ENCODE data around the gene TBXT. TPM values are rescaled to one million over a fixed set of nuclear protein-coding genes. Genes with fewer than 3 reads are reported as not detected.

The TBXT gene
- total and polyA plus RNA-seq, 2 of the 8 experiments (the other 6 are each of a cell fraction or from before 2014, with no cell fraction given) = 0.18 to 0.24 TPM

- no peaks in the 10 kb centered on the region for H3K36me3 ChIP-seq (ENCODE audit: control insufficient read depth in 2 of 4, insufficient read depth in 4 of 4, low read length in 3 of 4)
- CTCF ChIA-PET (ENCODE audit: partially characterized antibody) = no interaction called here
Observed at GRCh38 chr6:166195860-166196238, 28.2 kb upstream of the TBXT start.

More at GRCh38 chr6:166195860-166196238, 28.2 kb upstream of the TBXT start:
- Histone ChIP-seq H2BK5ac (ENCODE audit: low read depth, low read length) (no peak overlapping the region), H2AK5ac (ENCODE audit: low read depth, low read length) (no peak overlapping the region), H3K4me2 (ENCODE audit: insufficient read depth in 1 of 2, low read depth in 2 of 2, low read length in 2 of 2) (no peak overlapping the region), H3K27ac (ENCODE audit: low read depth, low read length) (no peak overlapping the region), H4K5ac (ENCODE audit: insufficient read length, low read depth, low read length) (no peak overlapping the region), H3K14ac (ENCODE audit: insufficient read length) (no peak overlapping the region), H4K8ac (ENCODE audit: extremely low read depth, insufficient read depth, low read length) (no peak overlapping the region), H2BK15ac (ENCODE audit: low read length) (no peak overlapping the region), H3K18ac (ENCODE audit: extremely low read depth, low read length) (no peak overlapping the region), H2BK20ac (ENCODE audit: low read length) (no peak overlapping the region), H2AFZ (ENCODE audit: low read length) (no peak overlapping the region), H4K20me1 (replicated peaks in 1 of 2; ENCODE audit: control insufficient read depth in 1 of 2, insufficient read depth in 2 of 2, low read length in 2 of 2) (peaks cover 0 to 3% of the 10 kb centered on the region in 2 experiments), H3K79me2 (ENCODE audit: control insufficient read depth in 1 of 2, insufficient read depth in 2 of 2, low read length in 2 of 2) (no peaks in the 10 kb centered on the region), H3K4ac (replicated peaks; ENCODE audit: insufficient read length, low read depth, low read length) (no peak overlapping the region), H3K27me3 (replicated peaks in 1 of 4; ENCODE audit: control insufficient read depth in 3 of 4, extremely low read depth in 1 of 4, insufficient read depth in 3 of 4, low read length in 3 of 4) (peaks cover 0 to 19% (median 10%) of the 10 kb centered on the region in 4 experiments; a peak in 3 of 7 replicates), H3K9ac (replicated peaks in 1 of 4; ENCODE audit: extremely low read depth in 1 of 4, low read depth in 3 of 4, low read length in 3 of 4) (no peak overlapping the region), H3K4me1 (replicated peaks in 1 of 4; ENCODE audit: control insufficient read depth in 3 of 4, insufficient read depth in 4 of 4, low read length in 3 of 4) (peaks cover 0 to 4% (median 2%) of the 10 kb centered on the region in 4 experiments; a peak in 2 of 7 replicates), H2BK12ac (ENCODE audit: low read depth, low read length) (no peak overlapping the region), H3K9me3 (ENCODE audit: insufficient read depth in 2 of 2, low read depth in 1 of 2, low read length in 1 of 2) (no peaks in the 10 kb centered on the region), H3K56ac (replicated peaks; ENCODE audit: insufficient read length, low read depth, low read length) (no peak overlapping the region), H4K91ac (replicated peaks; ENCODE audit: insufficient read length, low read length) (no peak overlapping the region), H2BK120ac (replicated peaks; ENCODE audit: low read depth, low read length) (no peak overlapping the region), H3K79me1 (ENCODE audit: low read depth, low read length) (no peaks in the 10 kb centered on the region), H3K23ac (ENCODE audit: insufficient read length) (no peak overlapping the region), H3K23me2 (ENCODE audit: low read depth, low read length) (no peaks in the 10 kb centered on the region; the same call in 1 of the 2 replicates), H3K4me3 (ENCODE audit: extremely low read depth in 1 of 4, insufficient read depth in 2 of 4, low read depth in 3 of 4, low read length in 4 of 4) (no peak overlapping the region)
- FAIRE-seq (no peak), DNase-seq (ENCODE audit: low read depth in 1 of 2, low spot score in 2 of 2) (no peak)
- POLR2A ChIA-PET (ENCODE audit: partially characterized antibody) = no interaction called here
- no peak for TF ChIP-seq TEAD4 (IDR thresholded peaks at IDR 0.05; ENCODE audit: low read depth, low read length)
- TF ChIP-seq ZNF274 (IDR thresholded peaks at IDR 0.05; ENCODE audit: borderline replicate concordance, extremely low read depth, low read length) = no peak
- TF ChIP-seq SP4 (IDR thresholded peaks at IDR 0.05; ENCODE audit: low read length) = no peak
- TF ChIP-seq SIN3A (conservative IDR thresholded peaks at IDR 0.05 in 1 of 2, IDR thresholded peaks at IDR 0.05 in 1 of 2; ENCODE audit: low read depth in 1 of 2, low read length in 2 of 2) = no peak
- TF ChIP-seq JUND (IDR thresholded peaks at IDR 0.05; ENCODE audit: low read length) = no peak
- no peak for TF ChIP-seq CTBP2 (IDR thresholded peaks at IDR 0.05; ENCODE audit: borderline replicate concordance, insufficient read depth, insufficient read length, low read length)
- TF ChIP-seq TCF12 (IDR thresholded peaks at IDR 0.05; ENCODE audit: low read depth, low read length) = no peak
- TF ChIP-seq KDM1A (IDR thresholded peaks at IDR 0.05; ENCODE audit: borderline replicate concordance, low read length) = no peak
- TF ChIP-seq NRF1 (IDR thresholded peaks at IDR 0.05; ENCODE audit: low read depth, low read length) = no peak
- TF ChIP-seq MAFK (IDR thresholded peaks at IDR 0.05; ENCODE audit: low read depth, low read length) = no peak
- no peak for TF ChIP-seq YY1 (IDR thresholded peaks at IDR 0.05; ENCODE audit: low read depth, low read length)
- TF ChIP-seq SIX5 (IDR thresholded peaks at IDR 0.05; ENCODE audit: low read depth, low read length) = no peak
- no peak for TF ChIP-seq JUN (IDR thresholded peaks at IDR 0.05; ENCODE audit: low read depth, low read length)
- no peak for TF ChIP-seq SRF (IDR thresholded peaks at IDR 0.05; ENCODE audit: low read depth, low read length)
- 70% methylated on average over 9 of the region's 10 CpGs; no CpG with 5 or more reads in 1 of the 2 experiments for WGBS, 2 experiments (ENCODE audit: extremely low coverage in 1 of 2, insufficient coverage in 1 of 2, insufficient read length in 1 of 2, insufficient replicate concordance in 2 of 2, low coverage in 1 of 2, low lambda C conversion rate in 2 of 2, missing lambda C conversion rate in 1 of 2)

Measured in H1 (cell line).